Measurements from ENCODE around the gene CACNB4. TPM values are rescaled to one million over a fixed set of nuclear protein-coding genes. Genes with fewer than 3 reads are reported as not detected.

The CACNB4 gene
- total RNA-seq, 1 donor from 2014 or later, result 3.4 TPM

DNA sequence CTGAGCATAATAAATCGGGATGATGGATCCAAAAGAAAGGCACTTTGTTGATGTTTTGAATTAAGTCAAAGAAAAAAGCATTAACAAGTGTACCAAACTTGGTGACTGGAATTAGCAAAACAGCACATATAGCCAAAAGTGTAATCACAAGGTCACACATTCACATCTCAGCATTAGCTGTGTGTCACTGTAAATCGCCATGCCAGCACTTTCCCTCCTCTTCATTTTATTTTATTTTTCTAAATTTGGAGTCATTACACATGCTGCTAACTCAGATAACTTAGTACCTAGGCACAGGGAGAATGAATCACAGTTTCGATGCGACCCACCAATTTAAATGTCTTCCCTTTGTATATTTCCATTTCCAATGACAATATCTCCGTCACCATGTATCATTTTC lies 111.4 kb downstream of the CACNB4 start:
- Mint-ChIP-seq H3K36me3 (ENCODE audit: unreplicated experiment) (no peaks in the 10 kb centered on the region), H3K4me1 (ENCODE audit: unreplicated experiment) (peaks cover 2% of the 10 kb centered on the region), H3K27ac (ENCODE audit: unreplicated experiment) (no peak overlapping the region), H3K9me3 (ENCODE audit: unreplicated experiment) (no peaks in the 10 kb centered on the region), H3K27me3 (ENCODE audit: unreplicated experiment) (peaks cover 24% of the 10 kb centered on the region), H3K4me3 (ENCODE audit: unreplicated experiment) (no peak overlapping the region)
- DNase-seq (ENCODE audit: extremely low spot score, unreplicated experiment), result no peak
- TF ChIP-seq, protein P1, sequence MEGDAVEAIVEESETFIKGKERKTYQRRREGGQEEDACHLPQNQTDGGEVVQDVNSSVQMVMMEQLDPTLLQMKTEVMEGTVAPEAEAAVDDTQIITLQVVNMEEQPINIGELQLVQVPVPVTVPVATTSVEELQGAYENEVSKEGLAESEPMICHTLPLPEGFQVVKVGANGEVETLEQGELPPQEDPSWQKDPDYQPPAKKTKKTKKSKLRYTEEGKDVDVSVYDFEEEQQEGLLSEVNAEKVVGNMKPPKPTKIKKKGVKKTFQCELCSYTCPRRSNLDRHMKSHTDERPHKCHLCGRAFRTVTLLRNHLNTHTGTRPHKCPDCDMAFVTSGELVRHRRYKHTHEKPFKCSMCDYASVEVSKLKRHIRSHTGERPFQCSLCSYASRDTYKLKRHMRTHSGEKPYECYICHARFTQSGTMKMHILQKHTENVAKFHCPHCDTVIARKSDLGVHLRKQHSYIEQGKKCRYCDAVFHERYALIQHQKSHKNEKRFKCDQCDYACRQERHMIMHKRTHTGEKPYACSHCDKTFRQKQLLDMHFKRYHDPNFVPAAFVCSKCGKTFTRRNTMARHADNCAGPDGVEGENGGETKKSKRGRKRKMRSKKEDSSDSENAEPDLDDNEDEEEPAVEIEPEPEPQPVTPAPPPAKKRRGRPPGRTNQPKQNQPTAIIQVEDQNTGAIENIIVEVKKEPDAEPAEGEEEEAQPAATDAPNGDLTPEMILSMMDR (IDR thresholded peaks at IDR 0.05), result no peak

DNA sequence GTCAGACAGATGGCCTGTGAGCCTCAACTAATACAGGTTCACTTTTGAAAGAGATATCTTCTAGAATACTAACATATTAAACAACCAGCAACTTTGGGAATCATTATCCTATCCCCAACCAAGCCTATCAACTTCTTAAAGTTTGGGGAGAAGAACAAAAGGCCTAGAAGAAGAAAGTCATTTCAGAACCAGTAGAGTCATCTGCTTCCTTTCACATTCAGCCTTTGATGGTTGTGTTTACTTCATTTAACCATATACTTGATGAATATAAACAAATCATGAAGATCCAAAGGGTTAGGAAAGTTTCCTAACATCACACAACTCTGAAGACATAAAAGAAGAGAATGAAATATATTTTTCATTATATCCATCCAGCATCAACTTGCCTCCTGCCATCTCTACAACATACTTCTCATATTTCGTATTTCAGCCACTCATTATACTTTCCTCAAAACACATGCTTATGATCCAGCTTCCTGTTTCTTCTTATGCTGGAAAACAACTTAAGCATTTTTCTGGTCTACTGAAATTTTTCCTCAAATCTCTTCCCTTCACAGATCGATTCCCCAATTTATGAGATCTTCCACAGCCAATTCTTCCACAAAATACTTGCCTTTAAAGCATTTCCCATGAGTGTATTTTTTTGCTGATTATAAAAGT lies 114.3 kb downstream of the CACNB4 start:
- Mint-ChIP-seq H3K27me3 (ENCODE audit: unreplicated experiment) (peaks cover 20% of the 10 kb centered on the region), H3K4me1 (ENCODE audit: unreplicated experiment) (peaks cover 2% of the 10 kb centered on the region), H3K27ac (ENCODE audit: unreplicated experiment) (no peak overlapping the region), H3K4me3 (ENCODE audit: unreplicated experiment) (no peak overlapping the region), H3K36me3 (ENCODE audit: unreplicated experiment) (no peaks in the 10 kb centered on the region), H3K9me3 (ENCODE audit: unreplicated experiment) (no peaks in the 10 kb centered on the region)
- TF ChIP-seq, protein P1 (IDR thresholded peaks at IDR 0.05), result no peak
- DNase-seq (ENCODE audit: extremely low spot score, unreplicated experiment), result no peak

DNA sequence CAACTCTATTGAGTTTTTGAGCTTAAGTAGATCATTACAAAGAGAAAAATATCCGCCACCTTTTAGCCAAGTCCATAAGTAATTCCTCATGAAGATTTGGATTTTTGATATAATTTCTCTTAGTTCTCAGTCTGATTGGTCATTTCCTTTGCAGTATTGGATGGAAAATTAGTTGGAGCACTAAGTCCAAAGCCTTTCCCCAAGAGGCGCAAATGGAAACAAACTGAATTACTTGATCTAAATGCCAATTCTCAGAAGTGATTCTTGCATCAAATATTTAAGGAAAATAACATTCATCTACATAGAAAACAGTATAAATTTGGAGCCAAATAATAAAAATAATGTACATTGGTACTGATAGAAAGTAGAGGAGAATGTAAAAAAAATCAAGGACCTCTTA lies 115.6 kb downstream of the CACNB4 start:
- DNase-seq (ENCODE audit: extremely low spot score, unreplicated experiment), result no peak
- Mint-ChIP-seq H3K9me3 (ENCODE audit: unreplicated experiment) (no peaks in the 10 kb centered on the region), H3K27ac (ENCODE audit: unreplicated experiment) (no peak overlapping the region), H3K4me1 (ENCODE audit: unreplicated experiment) (peaks cover 2% of the 10 kb centered on the region), H3K4me3 (ENCODE audit: unreplicated experiment) (no peak overlapping the region), H3K27me3 (ENCODE audit: unreplicated experiment) (peaks cover 22% of the 10 kb centered on the region), H3K36me3 (ENCODE audit: unreplicated experiment) (no peaks in the 10 kb centered on the region)
- TF ChIP-seq, protein P1 (IDR thresholded peaks at IDR 0.05), result no peak

DNA sequence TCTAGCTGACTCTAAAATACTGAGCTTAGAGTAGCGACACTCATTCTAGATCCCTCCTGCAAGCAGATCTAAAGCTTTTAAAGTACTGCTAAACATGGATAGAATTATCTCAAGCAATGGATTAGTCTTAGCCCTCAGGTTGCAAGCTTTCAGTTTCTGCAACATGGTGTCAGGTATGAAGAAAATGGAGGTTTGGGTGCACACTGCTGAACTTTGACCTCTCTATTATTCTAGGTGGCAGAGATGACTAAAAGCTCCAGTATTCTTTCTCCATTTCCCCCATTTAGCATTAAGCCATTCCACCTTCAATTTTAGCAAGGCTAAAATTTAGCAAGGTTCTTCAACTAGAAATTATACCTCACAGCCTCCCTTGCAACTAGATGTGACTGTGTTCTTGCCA lies 117.0 kb downstream of the CACNB4 start:
- DNase-seq (ENCODE audit: extremely low spot score, unreplicated experiment), result no peak
- H3K27ac Mint-ChIP-seq (ENCODE audit: unreplicated experiment), result no peak overlapping the region
- TF ChIP-seq, protein P1 (IDR thresholded peaks at IDR 0.05), result no peak
- H3K9me3 Mint-ChIP-seq (ENCODE audit: unreplicated experiment), result no peaks in the 10 kb centered on the region
- peaks cover 2% of the 10 kb centered on the region for H3K4me1 Mint-ChIP-seq (ENCODE audit: unreplicated experiment)
- H3K4me3 Mint-ChIP-seq (ENCODE audit: unreplicated experiment), result no peak overlapping the region
- H3K36me3 Mint-ChIP-seq (ENCODE audit: unreplicated experiment), result no peaks in the 10 kb centered on the region
- peaks cover 18% of the 10 kb centered on the region for H3K27me3 Mint-ChIP-seq (ENCODE audit: unreplicated experiment)

DNA sequence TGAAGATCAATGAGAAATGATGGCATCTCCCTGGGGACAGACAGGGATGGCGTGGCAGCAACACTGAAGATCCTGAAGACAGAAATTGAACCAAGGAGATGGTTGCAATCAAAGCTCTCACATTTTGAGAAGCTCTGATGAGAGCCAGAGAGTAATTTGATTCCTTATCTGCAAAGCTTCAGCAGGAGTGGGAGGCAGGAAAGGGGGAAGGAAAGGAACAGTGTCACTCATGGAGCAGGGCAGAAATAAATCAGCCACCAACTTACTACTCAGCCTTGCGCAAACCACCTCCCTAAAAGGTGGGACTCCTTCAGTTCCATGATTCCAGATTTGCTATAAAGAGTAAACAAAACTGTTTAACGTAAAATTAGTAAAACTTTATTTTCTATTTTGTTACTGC lies 119.2 kb downstream of the CACNB4 start:
- H3K27ac Mint-ChIP-seq (ENCODE audit: unreplicated experiment), result no peak overlapping the region
- no peaks in the 10 kb centered on the region for H3K9me3 Mint-ChIP-seq (ENCODE audit: unreplicated experiment)
- no peaks in the 10 kb centered on the region for H3K36me3 Mint-ChIP-seq (ENCODE audit: unreplicated experiment)
- no peak for DNase-seq (ENCODE audit: extremely low spot score, unreplicated experiment)
- peaks cover under 1% of the 10 kb centered on the region for H3K4me1 Mint-ChIP-seq (ENCODE audit: unreplicated experiment)
- peaks cover 17% of the 10 kb centered on the region for H3K27me3 Mint-ChIP-seq (ENCODE audit: unreplicated experiment)
- H3K4me3 Mint-ChIP-seq (ENCODE audit: unreplicated experiment), result no peak overlapping the region
- TF ChIP-seq, protein P1 (IDR thresholded peaks at IDR 0.05), result no peak

Data from osteocyte (in vitro differentiated cells).